HepG2 (cell line): ENCODE data around the gene CASP1. TPM values are rescaled to one million over a fixed set of nuclear protein-coding genes. Genes with fewer than 3 reads are reported as not detected.
A peak's percentile ranks its signal among the peaks of the same experiment; 100 is the strongest.

Source experiments
- ARHGAP35 ChIP-seq: sonication (generic); formaldehyde crosslinking; IDR thresholded peaks from 2 replicates; pipeline ENCODE4 v1.9.0; 2022; ENCODE audit warnings: mild to moderate bottlenecking, inconsistent platforms, moderate library complexity, missing genetic modification reagents, borderline replicate concordance
- CBX2 ChIP-seq, 2 experiments: fragments of 200-600 bp in 1 of 2; sonication (generic); formaldehyde crosslinking in 1 of 2; IDR thresholded peaks; 2 replicates each; pipeline versions ENCODE4 v1.7.0 to v1.8.1; 2018 to 2022; ENCODE audit warnings: low read depth in 2 of 2, low read length in 1 of 2, mild to moderate bottlenecking in 1 of 2, missing genetic modification reagents in 1 of 2
- CTCF ChIP-seq: sonication (generic); formaldehyde crosslinking; IDR thresholded peaks from 2 replicates; pipeline ENCODE4 v1.5.0; 2020; ENCODE audit warnings: mild to moderate bottlenecking, missing genetic modification reagents, moderate library complexity
- GLI4 ChIP-seq: sonication (generic); formaldehyde crosslinking; IDR thresholded peaks from 2 replicates; pipeline ENCODE4 v1.5.1; 2020; ENCODE audit warnings: missing genetic modification reagents, mild to moderate bottlenecking, moderate library complexity, borderline replicate concordance
- HINFP ChIP-seq: sonication (generic); formaldehyde crosslinking; IDR thresholded peaks from 2 replicates; pipeline ENCODE4 v1.4.0; 2020; ENCODE audit warnings: low read depth, mild to moderate bottlenecking, missing genetic modification reagents
- HOXA9 ChIP-seq: sonication (generic); formaldehyde crosslinking; IDR thresholded peaks from 2 replicates; pipeline ENCODE4 v1.8.1; 2022; ENCODE audit warnings: missing genetic modification reagents, mild to moderate bottlenecking, moderate library complexity, borderline replicate concordance
- MTF2 ChIP-seq: sonication (generic); formaldehyde crosslinking; IDR thresholded peaks from 2 replicates; pipeline ENCODE4 v1.5.0; 2020; ENCODE audit warnings: missing genetic modification reagents, borderline replicate concordance
- NKX3-1 ChIP-seq: sonication (generic); formaldehyde crosslinking; IDR thresholded peaks from 2 replicates; pipeline ENCODE4 v1.5.0; 2020; ENCODE audit warnings: missing genetic modification reagents
- SRY ChIP-seq: sonication (generic); formaldehyde crosslinking; IDR thresholded peaks from 2 replicates; pipeline ENCODE4 v1.8.0; 2022; ENCODE audit warnings: mild to moderate bottlenecking, missing genetic modification reagents
- STAG1 ChIP-seq: sonication (generic); formaldehyde crosslinking; IDR thresholded peaks from 2 replicates; pipeline ENCODE4 v1.4.0; 2020; ENCODE audit warnings: missing genetic modification reagents
- ZBTB8A ChIP-seq: sonication (generic); formaldehyde crosslinking; IDR thresholded peaks from 2 replicates; pipeline ENCODE4 v1.4.0; 2020; ENCODE audit warnings: mild to moderate bottlenecking, low read depth, missing genetic modification reagents, borderline replicate concordance
- ZFP62 ChIP-seq: sonication (generic); formaldehyde crosslinking; IDR thresholded peaks from 2 replicates; pipeline ENCODE4 v1.4.0; 2020; ENCODE audit warnings: missing genetic modification reagents
- ZNF318 ChIP-seq: sonication (generic); formaldehyde crosslinking; IDR thresholded peaks from 2 replicates; pipeline ENCODE4 v1.4.0; 2020; ENCODE audit warnings: mild to moderate bottlenecking, missing genetic modification reagents
- ZNF331 ChIP-seq: sonication (generic); formaldehyde crosslinking; IDR thresholded peaks from 2 replicates; pipeline ENCODE4 v1.4.0; 2020; ENCODE audit warnings: missing genetic modification reagents
- ZNF343 ChIP-seq: sonication (generic); formaldehyde crosslinking; IDR thresholded peaks from 2 replicates; pipeline ENCODE4 v1.4.0; 2020; ENCODE audit warnings: mild to moderate bottlenecking, missing genetic modification reagents
- ZNF570 ChIP-seq: sonication (generic); formaldehyde crosslinking; IDR thresholded peaks from 2 replicates; pipeline ENCODE4 v1.4.0; 2020; ENCODE audit warnings: mild to moderate bottlenecking, missing genetic modification reagents, borderline replicate concordance
- ZSCAN5A ChIP-seq: sonication (generic); formaldehyde crosslinking; IDR thresholded peaks from 2 replicates; pipeline ENCODE4 v1.8.0; 2022; ENCODE audit warnings: mild to moderate bottlenecking, missing genetic modification reagents, borderline replicate concordance
- polyA plus RNA-seq, 8 experiments: library from polyadenylated mRNA; depleted of rRNA in 3 of 8; stranded (reverse) in 7 of 8; unstranded in 1 of 8; fragments of >200 nt; fragmentation: Illumina TruSeq in 4 of 8; extraction: Trizol in 4 of 8; gene quantifications; 2 replicates each; pipeline versions ENCODE4 v1.2.1 to v1.2.3, GENCODE V29; 2011 to 2016; ENCODE audit warnings: low read depth in 4 of 8, missing spikeins in 1 of 8, mixed read lengths in 1 of 8; ENCODE audit not compliant: insufficient read depth in 1 of 8
- total RNA-seq, 5 experiments: library from RNA; depleted of rRNA; stranded (reverse); fragments of >200 nt; fragmentation: Illumina TruSeq; extraction: Trizol; gene quantifications; 2 replicates each; pipeline ENCODE4 v1.2.3, GENCODE V29; 2016; ENCODE audit warnings: low read depth in 1 of 5

The CASP1 gene
- total and polyA plus RNA-seq, 2 of the 13 experiments (the other 11 are each of a cell fraction or from before 2014, with no cell fraction given): 0.34 to 5.2 TPM

- TF ChIP-seq NKX3-1 (CRISPR knock-in tag) (no peak), CBX2 (IDR thresholded peaks at IDR 0.05; ENCODE audit: low read depth, low read length) (no peak), CBX2 (CRISPR knock-in tag; IDR thresholded peaks at IDR 0.05; ENCODE audit: low read depth) (no peak), ZSCAN5A (CRISPR knock-in tag) (no peak), ZBTB8A (CRISPR knock-in tag) (no peak), GLI4 (CRISPR knock-in tag) (no peak), ZNF318 (CRISPR knock-in tag) (no peak), ZNF331 (CRISPR knock-in tag) (no peak), ZFP62 (no peak), CTCF (CRISPR knock-in tag) (peak; percentile 65), ZNF343 (CRISPR knock-in tag) (no peak), MTF2 (CRISPR knock-in tag) (no peak), ARHGAP35 (CRISPR knock-in tag) (no peak), HOXA9 (CRISPR knock-in tag) (no peak), ZNF570 (CRISPR knock-in tag) (no peak), STAG1 (peak; percentile 41), HINFP (CRISPR knock-in tag) (no peak), SRY (CRISPR knock-in tag) (no peak)
Observed at GRCh38 chr11:105000797-105001196, 34.1 kb downstream of the CASP1 start (continued).
